ENCODE measurements around the gene ADCK2.

ADCK2 gene

GRCh38 chr7:140684066-140684950 is 11.6 kb downstream of the ADCK2 start:
- TF ChIP-seq CTCF (IDR thresholded peaks at IDR 0.05; ENCODE audit: poor library complexity, severe bottlenecking), result no peak
- DNase-seq (ENCODE audit: low spot score) (no peak), ATAC-seq (ENCODE audit: low read depth) (no peak)
- Histone ChIP-seq H3K4me3 (ENCODE audit: severe bottlenecking) (no peak overlapping the region), H3K27me3 (ENCODE audit: insufficient read depth, poor library complexity, severe bottlenecking) (no peaks in the 10 kb centered on the region), H3K4me1 (ENCODE audit: insufficient read depth, poor library complexity, severe bottlenecking) (no peaks in the 10 kb centered on the region), H3K9me3 (ENCODE audit: severe bottlenecking) (no peaks in the 10 kb centered on the region), H3K27ac (ENCODE audit: poor library complexity, severe bottlenecking) (no peak overlapping the region), H3K36me3 (ENCODE audit: low read depth) (peaks cover 30% of the 10 kb centered on the region)

GRCh38 chr7:140685407-140686087 is 12.8 kb downstream of the ADCK2 start:
- TF ChIP-seq CTCF (IDR thresholded peaks at IDR 0.05; ENCODE audit: poor library complexity, severe bottlenecking), result no peak
- Histone ChIP-seq H3K9me3 (ENCODE audit: severe bottlenecking) (no peaks in the 10 kb centered on the region), H3K36me3 (ENCODE audit: low read depth) (peaks cover 21% of the 10 kb centered on the region), H3K27ac (ENCODE audit: poor library complexity, severe bottlenecking) (no peak overlapping the region), H3K4me1 (ENCODE audit: insufficient read depth, poor library complexity, severe bottlenecking) (no peaks in the 10 kb centered on the region), H3K27me3 (ENCODE audit: insufficient read depth, poor library complexity, severe bottlenecking) (no peaks in the 10 kb centered on the region), H3K4me3 (ENCODE audit: severe bottlenecking) (no peak overlapping the region)
- ATAC-seq (ENCODE audit: low read depth) (no peak), DNase-seq (ENCODE audit: low spot score) (no peak)

GRCh38 chr7:140686921-140687320 is 14.2 kb downstream of the ADCK2 start:
- no peak overlapping the region for H3K4me3 ChIP-seq (ENCODE audit: severe bottlenecking)
- DNase-seq (ENCODE audit: low spot score) (no peak), ATAC-seq (ENCODE audit: low read depth) (no peak)
- H3K4me1 ChIP-seq (ENCODE audit: insufficient read depth, poor library complexity, severe bottlenecking), result no peaks in the 10 kb centered on the region
- no peaks in the 10 kb centered on the region for H3K27me3 ChIP-seq (ENCODE audit: insufficient read depth, poor library complexity, severe bottlenecking)
- peaks cover 19% of the 10 kb centered on the region for H3K36me3 ChIP-seq (ENCODE audit: low read depth)
- TF ChIP-seq CTCF (IDR thresholded peaks at IDR 0.05; ENCODE audit: poor library complexity, severe bottlenecking), result no peak
- no peaks in the 10 kb centered on the region for H3K9me3 ChIP-seq (ENCODE audit: severe bottlenecking)
- no peak overlapping the region for H3K27ac ChIP-seq (ENCODE audit: poor library complexity, severe bottlenecking)

- no peak for DNase-seq (ENCODE audit: low spot score)
- H3K4me1 ChIP-seq (ENCODE audit: insufficient read depth, poor library complexity, severe bottlenecking), result no peaks in the 10 kb centered on the region
- TF ChIP-seq CTCF (IDR thresholded peaks at IDR 0.05; ENCODE audit: poor library complexity, severe bottlenecking), result no peak
- ATAC-seq (ENCODE audit: low read depth), result no peak
- no peaks in the 10 kb centered on the region for H3K9me3 ChIP-seq (ENCODE audit: severe bottlenecking)
- no peak overlapping the region for H3K27ac ChIP-seq (ENCODE audit: poor library complexity, severe bottlenecking)
- H3K27me3 ChIP-seq (ENCODE audit: insufficient read depth, poor library complexity, severe bottlenecking), result no peaks in the 10 kb centered on the region
- H3K36me3 ChIP-seq (ENCODE audit: low read depth), result peaks cover 19% of the 10 kb centered on the region
- no peak overlapping the region for H3K4me3 ChIP-seq (ENCODE audit: severe bottlenecking)
Measured at GRCh38 chr7:140688341-140688740, 15.6 kb downstream of the ADCK2 start.
